ENCODE results near the gene PRKCA.

- TF ChIP-seq RAD21 (IDR thresholded peaks at IDR 0.05; ENCODE audit: insufficient read depth, low read depth, low read length) (no peak), POLR2AphosphoS5 (IDR thresholded peaks at IDR 0.05; ENCODE audit: low read length) (no peak), POLR2A (IDR thresholded peaks at IDR 0.05; ENCODE audit: low read depth, low read length) (no peak), SRF (IDR thresholded peaks at IDR 0.05; ENCODE audit: low read depth in 2 of 2, low read length in 2 of 2) (no peak), EZH2 (IDR thresholded peaks at IDR 0.05; ENCODE audit: borderline replicate concordance, control insufficient read depth, low read depth, low read length) (no peak), CHD4 (IDR thresholded peaks at IDR 0.05) (no peak), ZBTB33 (IDR thresholded peaks at IDR 0.05) (no peak), CTCF (IDR thresholded peaks at IDR 0.05 in 2 of 3, conservative IDR thresholded peaks at IDR 0.05 in 1 of 3; ENCODE audit: control insufficient read depth in 2 of 3, extremely low read depth in 1 of 3, insufficient read depth in 1 of 3, low read depth in 3 of 3, low read length in 3 of 3) (no peak), BCL3 (IDR thresholded peaks at IDR 0.05; ENCODE audit: borderline replicate concordance, insufficient read depth, low read depth, low read length, poor library complexity, severe bottlenecking) (no peak), ZBTB40 (IDR thresholded peaks at IDR 0.05; ENCODE audit: borderline replicate concordance) (no peak), ATF2 (IDR thresholded peaks at IDR 0.05; ENCODE audit: low read length) (no peak), ZSCAN29 (IDR thresholded peaks at IDR 0.05) (no peak)
Observed at GRCh38 chr17:66507103-66507923, 204.9 kb downstream of the PRKCA start.

Data from GM12878 (cell line).